Measurements from ENCODE around the gene TNFRSF18.

DNA sequence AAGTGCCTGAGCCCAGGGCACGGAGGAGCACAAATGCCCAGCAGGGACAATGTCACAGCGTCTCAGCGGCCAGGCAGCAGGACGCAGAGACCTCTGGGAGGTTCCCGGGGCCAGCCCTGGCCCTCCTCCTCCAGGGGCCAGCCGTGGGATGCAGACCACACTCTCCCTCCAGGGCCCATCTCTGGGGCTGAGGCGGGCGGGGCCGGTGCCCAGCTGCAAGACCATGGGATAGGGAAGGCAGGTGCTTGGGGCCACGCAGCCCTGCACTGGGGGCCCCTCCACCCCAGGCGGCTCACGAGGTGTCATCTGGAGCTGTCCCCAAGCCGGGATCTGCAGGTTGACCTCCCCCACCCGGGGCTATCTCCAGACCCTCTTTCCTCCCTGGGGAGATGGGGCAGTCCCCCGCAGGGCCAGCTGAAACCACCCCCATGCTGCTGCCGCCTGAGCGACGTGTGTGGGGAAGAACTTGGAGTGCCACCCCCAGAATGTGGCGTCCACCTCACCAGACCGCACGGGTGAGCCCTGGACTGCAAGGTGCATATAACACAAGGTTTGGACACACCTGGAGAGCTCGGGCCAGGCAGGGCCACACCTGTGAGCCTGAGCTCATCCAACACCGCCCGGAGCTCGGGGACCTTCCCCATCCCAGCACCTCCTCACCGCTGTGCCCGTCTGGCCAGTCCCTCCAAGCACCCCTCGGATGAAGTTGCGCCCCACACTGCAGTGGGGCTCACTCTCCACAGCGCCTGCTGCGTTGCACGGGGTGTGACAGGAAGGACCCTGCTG lies 36.8 kb downstream of the TNFRSF18 start:
- TF ChIP-seq CTCF (IDR thresholded peaks at IDR 0.05; ENCODE audit: low read depth, low read length, poor library complexity, severe bottlenecking), result no peak
- TF ChIP-seq EZH2phosphoT487 (IDR thresholded peaks at IDR 0.05; ENCODE audit: borderline replicate concordance, low read length), result no peak; the same call in 1 of the 2 replicates

Data from DOHH2 (cell line).